IMR-90 (cell line): ENCODE measurements around the gene MAP1LC3A.

Source experiments
- CEBPB ChIP-seq: IDR thresholded peaks from 2 replicates; pipeline ENCODE4 v1.6.1; 2012; ENCODE audit warnings: low read depth, low read length, improper control_type of control experiment
- CTCF ChIP-seq: conservative IDR thresholded peaks from 2 replicates; pipeline ENCODE4 v1.5.1; 2012; ENCODE audit warnings: mild to moderate bottlenecking, low read depth, low read length, improper control_type of control experiment
- NFE2L2 ChIP-seq: fragments of 150-350 bp; IDR thresholded peaks from 2 replicates; pipeline ENCODE4 v1.6.1; 2016; ENCODE audit warnings: low read depth, mild to moderate bottlenecking, low read length
- RCOR1 ChIP-seq: IDR thresholded peaks from 2 replicates; pipeline ENCODE4 v1.6.1; 2012; ENCODE audit warnings: mild to moderate bottlenecking, low read length, improper control_type of control experiment; ENCODE audit not compliant: insufficient replicate concordance
- RFX5 ChIP-seq: IDR thresholded peaks from 2 replicates; pipeline ENCODE4 v1.8.0; 2012; ENCODE audit warnings: low read depth, mild to moderate bottlenecking, low read length, moderate library complexity
- TF ChIP-seq, protein P1 (sequence below): fragments of 150-350 bp; IDR thresholded peaks from 2 replicates; pipeline ENCODE4 v1.6.1; 2017; ENCODE audit warnings: mild to moderate bottlenecking, antibody characterized with exemption, low read length, low read depth

DNA sequence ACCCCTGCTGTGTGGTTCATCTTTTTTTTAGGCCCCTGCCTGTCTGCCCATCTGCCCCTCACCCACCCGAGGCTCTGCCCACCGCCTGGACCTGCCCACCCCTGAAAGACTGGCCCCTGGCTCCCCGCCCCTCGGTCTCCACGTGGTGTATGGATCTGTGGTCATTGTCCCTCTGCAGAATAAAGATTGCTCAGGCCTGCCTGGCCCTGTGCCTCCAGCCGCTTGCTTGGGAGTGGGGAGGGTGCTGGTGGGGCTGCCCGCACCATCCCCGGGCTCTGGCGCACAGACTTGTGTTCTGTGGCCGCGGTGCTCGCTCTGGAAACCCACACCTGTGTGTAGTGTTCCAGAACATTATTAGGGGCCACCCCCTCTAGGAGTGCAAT is 1.6 kb downstream of the MAP1LC3A start:
- no peak for TF ChIP-seq CTCF
- no peak for TF ChIP-seq CEBPB
- TF ChIP-seq RCOR1 = no peak
- TF ChIP-seq NFE2L2 = no peak
- TF ChIP-seq RFX5 = no peak
- TF ChIP-seq, protein P1, sequence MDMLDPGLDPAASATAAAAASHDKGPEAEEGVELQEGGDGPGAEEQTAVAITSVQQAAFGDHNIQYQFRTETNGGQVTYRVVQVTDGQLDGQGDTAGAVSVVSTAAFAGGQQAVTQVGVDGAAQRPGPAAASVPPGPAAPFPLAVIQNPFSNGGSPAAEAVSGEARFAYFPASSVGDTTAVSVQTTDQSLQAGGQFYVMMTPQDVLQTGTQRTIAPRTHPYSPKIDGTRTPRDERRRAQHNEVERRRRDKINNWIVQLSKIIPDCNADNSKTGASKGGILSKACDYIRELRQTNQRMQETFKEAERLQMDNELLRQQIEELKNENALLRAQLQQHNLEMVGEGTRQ = no peak
